Measurements from ENCODE around the gene CCR6.
"Not testable (repeated sequence)": the region's sequence is repeated elsewhere in the genome, so short reads cannot be mapped to it uniquely, and the experiment has no call there.

DNA sequence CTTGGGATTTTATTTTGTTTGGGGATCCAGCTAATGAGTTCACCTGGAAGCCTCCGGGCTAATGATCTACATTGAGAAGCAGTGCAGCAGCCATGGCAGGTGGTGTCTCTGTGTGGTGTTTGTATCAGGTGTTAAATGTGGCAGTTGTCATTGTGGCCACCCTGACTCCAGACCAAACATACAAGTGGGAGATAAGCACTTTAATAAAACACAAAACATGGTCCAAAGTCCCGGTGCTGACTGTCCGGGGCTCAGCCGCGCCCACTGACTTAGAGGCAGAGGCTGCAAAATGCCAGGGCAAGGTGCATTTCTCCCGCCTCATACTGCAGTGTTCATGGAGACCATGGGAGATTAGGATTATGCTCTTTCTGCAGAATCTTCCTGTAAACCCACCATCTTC, 58.5 kb downstream of the CCR6 start:
- TF ChIP-seq CTCF, POLR2A (IDR thresholded peaks at IDR 0.05): not testable (repeated sequence)
